ENCODE measurements around the gene TMEM238L. TPM values are rescaled to one million over a fixed set of nuclear protein-coding genes. Genes with fewer than 3 reads are reported as not detected.

TMEM238L gene
- total RNA-seq, 1 experiment from 2014 or later, result not detected

- H4K5ac ChIP-seq (ENCODE audit: insufficient read length, low read depth, low read length), result no peak overlapping the region
- no peak overlapping the region for H3K4me2 ChIP-seq (ENCODE audit: insufficient read depth, insufficient read length, low read length)
- H3K4me1 ChIP-seq (ENCODE audit: insufficient read depth, low read length), result peaks cover 9% of the 10 kb centered on the region; the same call in 1 of the 2 replicates
- Mint-ChIP-seq H3K4me1 (peaks cover 18 to 25% of the 10 kb centered on the region in 2 experiments), H3K36me3 (ENCODE audit: insufficient read depth in 1 of 3, low read depth in 3 of 3) (no peaks in the 10 kb centered on the region; a peak in 1 of 7 replicates), H3K27me3 (ENCODE audit: low read depth) (no peaks in the 10 kb centered on the region), H3K9me3 (peaks cover 0 to 4% of the 10 kb centered on the region in 2 experiments; a peak in 1 of 5 replicates), H3K4me3 (no peak overlapping the region), H3K27ac (no peak overlapping the region)
- H2AK5ac ChIP-seq (ENCODE audit: insufficient read length, low read length), result no peak overlapping the region
- H3K14ac ChIP-seq (ENCODE audit: insufficient read depth, low read length), result no peak overlapping the region
- no peak overlapping the region for H2BK12ac ChIP-seq (ENCODE audit: insufficient read length, low read depth, low read length)
- H4K20me1 ChIP-seq (ENCODE audit: control insufficient read depth, insufficient read depth, insufficient read length), result no peaks in the 10 kb centered on the region
- no peak overlapping the region for H2AFZ ChIP-seq (ENCODE audit: low read length)
- WGBS (ENCODE audit: extremely low coverage, insufficient read length, low lambda C conversion rate), result no CpG with 5 or more reads among the region's 2 CpGs
- H3K18ac ChIP-seq (ENCODE audit: insufficient read length, low read depth, low read length), result no peak overlapping the region
- TF ChIP-seq CTCF (conservative IDR thresholded peaks at IDR 0.05), result no peak
- no peak overlapping the region for H3K27ac ChIP-seq (ENCODE audit: insufficient read length, low read depth, low read length)
- no peaks in the 10 kb centered on the region for H3K9me3 ChIP-seq (ENCODE audit: control insufficient read depth, low read depth, low read length)
- no peak overlapping the region for H2BK20ac ChIP-seq (ENCODE audit: low read depth, low read length, poor library complexity, severe bottlenecking)
- H4K91ac ChIP-seq (ENCODE audit: insufficient read length, low read depth, low read length), result no peak overlapping the region
- no peaks in the 10 kb centered on the region for H3K79me1 ChIP-seq (ENCODE audit: insufficient read depth, low read depth, low read length, poor library complexity, severe bottlenecking)
- H3K23ac ChIP-seq (ENCODE audit: insufficient read length, low read depth, low read length), result no peak overlapping the region
- H3K56ac ChIP-seq (ENCODE audit: insufficient read length, low read depth, low read length), result no peak overlapping the region
- H3K27me3 ChIP-seq (ENCODE audit: insufficient read depth, low read length), result no peaks in the 10 kb centered on the region
- H3T11ph ChIP-seq (ENCODE audit: low read length), result no peak overlapping the region
- H2BK120ac ChIP-seq (ENCODE audit: low read depth, low read length, poor library complexity, severe bottlenecking), result no peak overlapping the region
- H2BK15ac ChIP-seq (ENCODE audit: low read depth, low read length), result no peak overlapping the region
- DNase-seq, result no peak
- no peak overlapping the region for H4K8ac ChIP-seq (replicated peaks; ENCODE audit: insufficient read length, low read depth, low read length)
- H3K9ac ChIP-seq (ENCODE audit: extremely low read depth, insufficient read length, low read length), result no peak overlapping the region
- H3K23me2 ChIP-seq (ENCODE audit: insufficient read length, low read depth, low read length, poor library complexity, severe bottlenecking), result no peaks in the 10 kb centered on the region
- H3K79me2 ChIP-seq (ENCODE audit: insufficient read depth, low read length), result no peaks in the 10 kb centered on the region
- no peak overlapping the region for H3K4ac ChIP-seq (ENCODE audit: low read depth, low read length)
- no peak overlapping the region for H2BK5ac ChIP-seq (ENCODE audit: insufficient read length, low read length)
Observed at GRCh38 chr17:10761281-10761680, 42.6 kb downstream of the TMEM238L start.

Data from H9 (cell line).